MM.1S (cell line): ENCODE measurements around the gene CDK6.

Source experiments
- CTCF ChIP-seq: fragments of 300-600 bp; sonication (generic); IDR thresholded peaks from 2 replicates; pipeline ENCODE4 v1.5.1; 2016; ENCODE audit warnings: antibody characterized with exemption, low read length, mixed read lengths
- EZH2phosphoT487 ChIP-seq: fragments of 300-600 bp; sonication (generic); IDR thresholded peaks from 2 replicates; pipeline ENCODE4 v1.6.1; 2018; ENCODE audit warnings: antibody characterized with exemption, low read length

- TF ChIP-seq CTCF (no peak), EZH2phosphoT487 (no peak)
These were observed 273.0 kb downstream of the CDK6 start for GRCh38 chr7:92563345-92563744.
